Activated B cell treated with CpG ODN at 0.5 μM for 24 hours (primary cell): ENCODE data around the gene CDX1. TPM values are rescaled to one million over a fixed set of nuclear protein-coding genes. Genes with fewer than 3 reads are reported as not detected.

ENCODE experiments used
- ATAC-seq: fragments of 200-7000 bp; cut with Tn5 transposase; one replicate; pipeline ENCODE4 v1.10.0; 2021; ENCODE audit warnings: low read depth, mild to moderate bottlenecking, moderate library complexity
- CTCF ChIA-PET: fragments of 350-600 bp; sonication (Branson Sonifier 250); formaldehyde crosslinking; loops from one replicate; lab custom pipeline; 2021; ENCODE audit warnings: antibody characterized with exemption; lab: Charles Lee
- POLR2A ChIA-PET: fragments of 350-600 bp; sonication (Branson Sonifier 250); formaldehyde crosslinking; loops from one replicate; lab custom pipeline; 2021; ENCODE audit warnings: antibody characterized with exemption; lab: Charles Lee
- DNase-seq: peaks from one replicate; pipeline ENCODE4 v3.0.0; 2022
- H3K27ac Mint-ChIP-seq: one replicate; pipeline ENCODE4 v1.8.0; 2020; ENCODE audit warnings: mixed read lengths
- H3K27me3 Mint-ChIP-seq: one replicate; pipeline ENCODE4 v1.8.0; 2021; ENCODE audit warnings: mixed read lengths
- H3K36me3 Mint-ChIP-seq: one replicate; pipeline ENCODE4 v1.8.0; 2021; ENCODE audit warnings: low read depth, mixed read lengths
- H3K4me1 Mint-ChIP-seq: one replicate; pipeline ENCODE4 v1.8.0; 2021; ENCODE audit warnings: mixed read lengths
- H3K4me3 Mint-ChIP-seq: one replicate; pipeline ENCODE4 v1.8.0; 2020; ENCODE audit warnings: mild to moderate bottlenecking, mixed read lengths
- H3K9me3 Mint-ChIP-seq: one replicate; pipeline ENCODE4 v1.8.0; 2020; ENCODE audit warnings: mixed read lengths
- CTCF ChIP-seq: fragments of 200-600 bp; IDR thresholded peaks from one replicate; pipeline ENCODE4 v1.8.0; 2022; ENCODE audit warnings: antibody characterized with exemption, mild to moderate bottlenecking
- intact Hi-C: fragments of 100-400 bp; cut with micrococcal nuclease; formaldehyde crosslinking; loops from one replicate; pipeline ENCODE4 v1.15.1; 2024
- total RNA-seq: library from RNA; stranded (reverse); gene quantifications from 2 replicates; pipeline ENCODE4 v1.2.3, GENCODE V29; 2022

CDX1 gene
- total RNA-seq, 1 donor from 2014 or later = not detected

- Mint-ChIP-seq H3K4me3 (no peak overlapping the region), H3K27ac (no peak overlapping the region), H3K9me3 (no peaks in the 10 kb centered on the region), H3K27me3 (peaks cover 2% of the 10 kb centered on the region), H3K4me1 (no peaks in the 10 kb centered on the region), H3K36me3 (no peaks in the 10 kb centered on the region)
- CTCF ChIA-PET = no interaction called here
- intact Hi-C loops = loop anchor here (10.0 kb wide), 1 partner anchor 301 kb away; no protein-coding TSS in a partner anchor
- DNase-seq (no peak), ATAC-seq (no peak)
- POLR2A ChIA-PET = no interaction called here
- TF ChIP-seq CTCF = no peak
Observed at GRCh38 chr5:150135557-150136304, 30.8 kb upstream of the CDX1 start.

- peaks cover 2% of the 10 kb centered on the region for H3K27me3 Mint-ChIP-seq
- H3K36me3 Mint-ChIP-seq = no peaks in the 10 kb centered on the region
- ChIA-PET CTCF (no interaction called here), POLR2A (no interaction called here)
- no peaks in the 10 kb centered on the region for H3K9me3 Mint-ChIP-seq
- intact Hi-C loops = loop anchor here (10.0 kb wide), 1 partner anchor 302 kb away; no protein-coding TSS in a partner anchor
- DNase-seq (no peak), ATAC-seq (no peak)
- no peak for TF ChIP-seq CTCF
- no peak overlapping the region for H3K4me3 Mint-ChIP-seq
- H3K4me1 Mint-ChIP-seq = no peaks in the 10 kb centered on the region
- no peak overlapping the region for H3K27ac Mint-ChIP-seq
Observed at GRCh38 chr5:150136305-150137167, 30.0 kb upstream of the CDX1 start.

GRCh38 chr5:150137168-150137957, 29.2 kb upstream of the CDX1 start:
- intact Hi-C loops = loop anchor here (10.0 kb wide), 1 partner anchor 303 kb away; no protein-coding TSS in a partner anchor
- ChIA-PET CTCF (no interaction called here), POLR2A (no interaction called here)
- H3K4me1 Mint-ChIP-seq = no peaks in the 10 kb centered on the region
- no peak for ATAC-seq
- no peaks in the 10 kb centered on the region for H3K9me3 Mint-ChIP-seq
- no peak for TF ChIP-seq CTCF
- no peaks in the 10 kb centered on the region for H3K36me3 Mint-ChIP-seq
- H3K4me3 Mint-ChIP-seq = no peak overlapping the region
- DNase-seq = no peak
- peaks cover 2% of the 10 kb centered on the region for H3K27me3 Mint-ChIP-seq
- H3K27ac Mint-ChIP-seq = no peak overlapping the region

- Mint-ChIP-seq H3K4me1 (no peaks in the 10 kb centered on the region), H3K9me3 (no peaks in the 10 kb centered on the region), H3K36me3 (no peaks in the 10 kb centered on the region), H3K4me3 (no peak overlapping the region), H3K27ac (no peak overlapping the region), H3K27me3 (peaks cover 2% of the 10 kb centered on the region)
- CTCF ChIA-PET = no interaction called here
- intact Hi-C loops = loop anchor here (10.0 kb wide), 1 partner anchor 303 kb away; no protein-coding TSS in a partner anchor
- no peak for TF ChIP-seq CTCF
- POLR2A ChIA-PET = no interaction called here
- no peak for ATAC-seq
- no peak for DNase-seq
Observed at GRCh38 chr5:150137997-150138396, 28.6 kb upstream of the CDX1 start.
